Measurements from ENCODE around the gene LRP1B. TPM values are rescaled to one million over a fixed set of nuclear protein-coding genes. Genes with fewer than 3 reads are reported as not detected.

LRP1B gene
- total and polyA plus RNA-seq, 2 donors (not counting 1 experiment from before 2014, with no cell fraction given) = under 0.01 to 0.01 TPM

DNA sequence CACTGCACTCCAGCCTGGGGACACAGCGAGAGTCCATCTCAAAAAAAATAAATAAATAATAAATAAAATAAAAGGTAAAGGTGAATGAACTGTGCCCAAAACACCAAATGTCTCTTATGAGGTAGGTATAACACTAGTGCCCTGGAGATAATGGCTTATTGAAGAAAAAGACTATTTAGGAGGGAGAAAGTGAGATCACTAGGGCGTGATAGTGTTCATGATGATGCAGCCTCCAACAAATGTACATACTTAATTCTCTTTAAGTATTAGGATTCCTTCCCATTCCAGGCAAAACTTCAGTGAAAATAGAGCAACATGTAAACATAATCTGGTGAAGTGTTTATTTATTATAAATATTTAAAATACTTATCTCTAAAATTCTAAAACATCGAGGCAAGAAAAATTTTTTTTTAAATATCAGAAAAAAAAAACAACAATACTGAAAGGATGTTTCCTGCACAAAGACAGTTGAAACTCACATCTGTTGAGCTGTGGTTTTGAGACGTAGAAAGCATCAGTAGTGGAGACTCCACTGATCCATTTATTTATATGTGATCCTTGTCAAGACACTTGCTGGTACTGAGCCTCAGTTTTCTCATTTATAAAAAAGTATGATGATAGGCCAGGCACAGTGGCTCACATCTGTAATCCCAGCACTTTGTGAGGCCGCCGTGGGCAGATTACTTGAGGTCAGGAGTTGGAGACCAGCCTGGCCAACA lies 183.3 kb downstream of the LRP1B start:
- no peak overlapping the region for H2AFZ ChIP-seq (ENCODE audit: low read length)
- TF ChIP-seq, protein P1, sequence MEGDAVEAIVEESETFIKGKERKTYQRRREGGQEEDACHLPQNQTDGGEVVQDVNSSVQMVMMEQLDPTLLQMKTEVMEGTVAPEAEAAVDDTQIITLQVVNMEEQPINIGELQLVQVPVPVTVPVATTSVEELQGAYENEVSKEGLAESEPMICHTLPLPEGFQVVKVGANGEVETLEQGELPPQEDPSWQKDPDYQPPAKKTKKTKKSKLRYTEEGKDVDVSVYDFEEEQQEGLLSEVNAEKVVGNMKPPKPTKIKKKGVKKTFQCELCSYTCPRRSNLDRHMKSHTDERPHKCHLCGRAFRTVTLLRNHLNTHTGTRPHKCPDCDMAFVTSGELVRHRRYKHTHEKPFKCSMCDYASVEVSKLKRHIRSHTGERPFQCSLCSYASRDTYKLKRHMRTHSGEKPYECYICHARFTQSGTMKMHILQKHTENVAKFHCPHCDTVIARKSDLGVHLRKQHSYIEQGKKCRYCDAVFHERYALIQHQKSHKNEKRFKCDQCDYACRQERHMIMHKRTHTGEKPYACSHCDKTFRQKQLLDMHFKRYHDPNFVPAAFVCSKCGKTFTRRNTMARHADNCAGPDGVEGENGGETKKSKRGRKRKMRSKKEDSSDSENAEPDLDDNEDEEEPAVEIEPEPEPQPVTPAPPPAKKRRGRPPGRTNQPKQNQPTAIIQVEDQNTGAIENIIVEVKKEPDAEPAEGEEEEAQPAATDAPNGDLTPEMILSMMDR (conservative IDR thresholded peaks at IDR 0.05 in 1 of 2, IDR thresholded peaks at IDR 0.05 in 1 of 2; ENCODE audit: low read depth in 1 of 2, low read length in 2 of 2) = no peak
- no peak for TF ChIP-seq EZH2 (IDR thresholded peaks at IDR 0.05; ENCODE audit: low read length, missing control alignments)
- H3K9me3 ChIP-seq (ENCODE audit: control insufficient read depth, insufficient read depth, low read depth, low read length) = no peaks in the 10 kb centered on the region
- no peak overlapping the region for H3K27ac ChIP-seq (ENCODE audit: insufficient read depth, low read length)
- DNase-seq (ENCODE audit: low read depth in 2 of 2) = no peak
- H3K4me1 ChIP-seq (ENCODE audit: control insufficient read depth, extremely low read depth, insufficient read depth, low read length) = no peaks in the 10 kb centered on the region
- no peaks in the 10 kb centered on the region for H3K36me3 ChIP-seq (ENCODE audit: control insufficient read depth, insufficient read depth, low read length)
- H3K79me2 ChIP-seq (ENCODE audit: control insufficient read depth, insufficient read depth, low read length) = no peaks in the 10 kb centered on the region
- H3K27me3 ChIP-seq (ENCODE audit: control insufficient read depth, insufficient read depth, low read length) = no peaks in the 10 kb centered on the region
- H3K4me2 ChIP-seq (ENCODE audit: extremely low read depth, insufficient read depth, low read length) = no peak overlapping the region
- H3K4me3 ChIP-seq (replicated peaks in 1 of 4; ENCODE audit: control extremely low read depth in 1 of 4, insufficient read depth in 1 of 4, low read depth in 3 of 4, low read length in 4 of 4) = no peak overlapping the region
- H4K20me1 ChIP-seq (ENCODE audit: control insufficient read depth, extremely low read depth, insufficient read depth, low read length) = no peaks in the 10 kb centered on the region
- H3K9ac ChIP-seq (ENCODE audit: insufficient read depth, low read length) = no peak overlapping the region

DNA sequence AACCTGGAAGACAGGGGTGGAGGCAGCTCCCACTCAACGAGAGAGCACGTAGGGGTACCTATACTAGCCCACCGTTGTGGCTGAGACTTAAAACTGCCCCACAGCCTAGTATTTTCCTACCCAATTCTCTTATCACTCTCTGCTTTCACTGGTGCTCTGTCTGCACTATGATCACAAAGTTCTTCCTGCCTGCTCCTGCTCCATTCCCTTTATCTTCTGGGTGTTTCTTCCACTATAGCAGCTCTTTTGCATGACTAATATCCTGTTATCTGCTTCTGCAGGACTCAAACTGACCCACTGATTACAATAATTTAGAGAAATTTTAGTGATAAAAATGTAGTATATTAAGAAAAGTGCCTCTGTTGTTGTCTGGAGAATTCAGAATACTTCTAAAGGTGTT lies 184.8 kb downstream of the LRP1B start:
- Histone ChIP-seq H3K4me2 (ENCODE audit: extremely low read depth, insufficient read depth, low read length) (no peak overlapping the region), H3K36me3 (ENCODE audit: control insufficient read depth, insufficient read depth, low read length) (no peaks in the 10 kb centered on the region), H4K20me1 (ENCODE audit: control insufficient read depth, extremely low read depth, insufficient read depth, low read length) (no peaks in the 10 kb centered on the region), H2AFZ (ENCODE audit: low read length) (no peak overlapping the region), H3K4me3 (replicated peaks in 1 of 4; ENCODE audit: control extremely low read depth in 1 of 4, insufficient read depth in 1 of 4, low read depth in 3 of 4, low read length in 4 of 4) (no peak overlapping the region), H3K27ac (ENCODE audit: insufficient read depth, low read length) (no peak overlapping the region), H3K27me3 (ENCODE audit: control insufficient read depth, insufficient read depth, low read length) (no peaks in the 10 kb centered on the region), H3K4me1 (ENCODE audit: control insufficient read depth, extremely low read depth, insufficient read depth, low read length) (no peaks in the 10 kb centered on the region), H3K79me2 (ENCODE audit: control insufficient read depth, insufficient read depth, low read length) (no peaks in the 10 kb centered on the region), H3K9ac (ENCODE audit: insufficient read depth, low read length) (no peak overlapping the region), H3K9me3 (ENCODE audit: control insufficient read depth, insufficient read depth, low read depth, low read length) (no peaks in the 10 kb centered on the region)
- DNase-seq (ENCODE audit: low read depth in 2 of 2) = peak in 1 of 2 donors; percentile 13
- TF ChIP-seq, protein P1 (conservative IDR thresholded peaks at IDR 0.05 in 1 of 2, IDR thresholded peaks at IDR 0.05 in 1 of 2; ENCODE audit: low read depth in 1 of 2, low read length in 2 of 2) = no peak
- no peak for TF ChIP-seq EZH2 (IDR thresholded peaks at IDR 0.05; ENCODE audit: low read length, missing control alignments)

DNA sequence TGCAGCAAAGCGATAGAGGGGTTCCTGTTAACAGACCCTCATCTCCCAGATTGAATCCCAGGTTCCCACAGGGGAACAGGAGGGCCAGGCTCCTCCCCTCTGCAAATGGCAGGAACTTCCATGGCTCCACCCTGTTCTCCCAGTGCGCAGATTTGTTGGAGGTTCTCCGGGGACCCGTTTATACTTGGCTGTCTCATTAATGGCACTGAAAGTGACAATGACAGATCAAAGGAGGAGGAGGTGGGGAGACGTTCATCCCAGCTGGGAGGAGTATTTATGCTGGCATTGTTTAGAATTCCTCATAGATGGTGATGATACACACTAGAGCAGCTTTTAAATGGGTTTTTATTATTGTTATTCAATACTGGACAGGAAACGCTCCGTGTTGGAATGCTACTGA lies 186.9 kb downstream of the LRP1B start:
- Histone ChIP-seq H3K9me3 (ENCODE audit: control insufficient read depth, insufficient read depth, low read depth, low read length) (no peaks in the 10 kb centered on the region), H3K27me3 (ENCODE audit: control insufficient read depth, insufficient read depth, low read length) (no peaks in the 10 kb centered on the region), H3K4me2 (ENCODE audit: extremely low read depth, insufficient read depth, low read length) (no peak overlapping the region), H3K9ac (ENCODE audit: insufficient read depth, low read length) (no peak overlapping the region), H3K79me2 (ENCODE audit: control insufficient read depth, insufficient read depth, low read length) (no peaks in the 10 kb centered on the region), H3K4me1 (ENCODE audit: control insufficient read depth, extremely low read depth, insufficient read depth, low read length) (no peaks in the 10 kb centered on the region), H3K27ac (ENCODE audit: insufficient read depth, low read length) (no peak overlapping the region), H3K36me3 (ENCODE audit: control insufficient read depth, insufficient read depth, low read length) (no peaks in the 10 kb centered on the region), H2AFZ (ENCODE audit: low read length) (no peak overlapping the region), H3K4me3 (replicated peaks in 1 of 4; ENCODE audit: control extremely low read depth in 1 of 4, insufficient read depth in 1 of 4, low read depth in 3 of 4, low read length in 4 of 4) (no peak overlapping the region), H4K20me1 (ENCODE audit: control insufficient read depth, extremely low read depth, insufficient read depth, low read length) (no peaks in the 10 kb centered on the region)
- DNase-seq (ENCODE audit: low read depth in 2 of 2) = no peak
- no peak for TF ChIP-seq EZH2 (IDR thresholded peaks at IDR 0.05; ENCODE audit: low read length, missing control alignments)
- TF ChIP-seq, protein P1 (conservative IDR thresholded peaks at IDR 0.05 in 1 of 2, IDR thresholded peaks at IDR 0.05 in 1 of 2; ENCODE audit: low read depth in 1 of 2, low read length in 2 of 2) = no peak

All from fibroblast of lung (primary cell).